Tibial nerve (tissue), 4 donors: Measurements from ENCODE around the gene GGA1. TPM values are rescaled to one million over a fixed set of nuclear protein-coding genes. Genes with fewer than 3 reads are reported as not detected.

ENCODE experiments used
- DNase-seq, 2 donors: peaks; one replicate each; pipeline ENCODE4 v3.0.0-alpha.2; 2019; ENCODE audit warnings: low spot score in 2 of 2
- H3K27ac ChIP-seq, 4 donors: fragments of 200-600 bp; sonication (generic) in 3 of 4; one replicate each; pipeline ENCODE4 v1.5.1; 2017 to 2019; ENCODE audit warnings: mild to moderate bottlenecking in 1 of 4
- H3K27me3 ChIP-seq, 2 donors: fragments of 200-600 bp; sonication (generic) in 1 of 2; one replicate each; pipeline versions ENCODE4 v1.5.1 to v1.6.0; 2017 to 2019
- H3K36me3 ChIP-seq, 3 donors: fragments of 200-600 bp; sonication (generic); one replicate each; pipeline ENCODE4 v1.5.1; 2018 to 2019
- H3K4me1 ChIP-seq, 4 donors: fragments of 200-600 bp; sonication (generic) in 3 of 4; one replicate each; pipeline ENCODE4 v1.5.1; 2017 to 2019
- H3K4me3 ChIP-seq, 4 donors: fragments of 200-600 bp; sonication (generic) in 3 of 4; one replicate each; pipeline ENCODE4 v1.5.1; 2017 to 2019; ENCODE audit warnings: mild to moderate bottlenecking in 1 of 4, moderate library complexity in 1 of 4
- H3K9me3 ChIP-seq, 4 donors: fragments of 200-600 bp; sonication (generic) in 3 of 4; one replicate each; pipeline ENCODE4 v1.5.1; 2017 to 2019
- CTCF ChIP-seq, 5 experiments: fragments of 200-600 bp in 3 of 5; fragments of 450-650 bp in 2 of 5; sonication (generic) in 3 of 5; IDR thresholded peaks; one replicate each; pipeline ENCODE4 v1.5.1; 2016 to 2019; ENCODE audit warnings: antibody characterized with exemption in 5 of 5, mild to moderate bottlenecking in 3 of 5, moderate library complexity in 2 of 5
- EP300 ChIP-seq, 2 donors: sonication (generic); formaldehyde crosslinking; IDR thresholded peaks; one replicate each; pipeline ENCODE4 v1.6.1; 2017; ENCODE audit warnings: antibody characterized with exemption in 2 of 2, mild to moderate bottlenecking in 1 of 2
- POLR2A ChIP-seq, 2 donors: fragments of 450-650 bp; IDR thresholded peaks; one replicate each; pipeline ENCODE4 v1.6.1; 2017; ENCODE audit warnings: antibody characterized with exemption in 2 of 2, mild to moderate bottlenecking in 2 of 2, moderate library complexity in 2 of 2
- WGBS, 2 donors: methylation state at CpG; one replicate each; pipeline ENCODE4 v1.1.5; 2018; 5-methylcytosine and 5-hydroxymethylcytosine counted together
- total RNA-seq, 4 donors: library from RNA; depleted of rRNA; stranded (reverse); fragments of >200 nt; gene quantifications; one replicate each; pipeline ENCODE4 v1.1.0, GENCODE V29; 2016

Gene GGA1
- total RNA-seq, 4 donors from 2014 or later, result 66.3 to 99.0 (median 77.2) TPM

GRCh38 chr22:37664249-37665101 is 55.8 kb downstream of the GGA1 start:
- Histone ChIP-seq H3K4me1 (peaks cover 0 to 77% (median 22%) of the 10 kb centered on the region in 4 donors), H3K27ac (peak overlapping the region; percentile 51 to 90 (median 78)), H3K9me3 (no peaks in the 10 kb centered on the region), H3K4me3 (no peak overlapping the region), H3K27me3 (no peaks in the 10 kb centered on the region), H3K36me3 (peaks cover 0 to 18% (median 0%) of the 10 kb centered on the region in 3 donors)
- TF ChIP-seq EP300 (IDR thresholded peaks at IDR 0.05) (peak in 1 of 2 donors; percentile 71), CTCF (IDR thresholded peaks at IDR 0.05) (no peak), POLR2A (IDR thresholded peaks at IDR 0.05) (no peak)
- WGBS, 2 donors, result 26 to 56% methylated on average over 16 of the region's 16 CpGs
- peak in 1 of 2 donors; percentile 38 for DNase-seq

- H3K4me3 ChIP-seq, result no peak overlapping the region
- H3K27me3 ChIP-seq, result no peaks in the 10 kb centered on the region
- peaks cover 0 to 66% (median 12%) of the 10 kb centered on the region in 4 donors for H3K4me1 ChIP-seq
- H3K36me3 ChIP-seq, result peaks cover 0 to 18% (median 0%) of the 10 kb centered on the region in 3 donors
- H3K27ac ChIP-seq, result peak overlapping the region; percentile 51 to 90 (median 70)
- WGBS, 2 donors, result 61 to 80% methylated on average over 13 to 22 of the region's 24 CpGs
- TF ChIP-seq CTCF (IDR thresholded peaks at IDR 0.05), result no peak
- TF ChIP-seq EP300 (IDR thresholded peaks at IDR 0.05), result no peak
- no peak for TF ChIP-seq POLR2A (IDR thresholded peaks at IDR 0.05)
- no peaks in the 10 kb centered on the region for H3K9me3 ChIP-seq
- no peak for DNase-seq
Measured at GRCh38 chr22:37665487-37665886, 56.9 kb downstream of the GGA1 start.

- Histone ChIP-seq H3K27ac (no peak overlapping the region), H3K36me3 (peaks cover 0 to 18% (median 0%) of the 10 kb centered on the region in 3 donors), H3K27me3 (no peaks in the 10 kb centered on the region), H3K4me3 (no peak overlapping the region), H3K9me3 (no peaks in the 10 kb centered on the region), H3K4me1 (peaks cover 7 to 72% (median 22%) of the 10 kb centered on the region in 4 donors)
- no peak for TF ChIP-seq EP300 (IDR thresholded peaks at IDR 0.05)
- TF ChIP-seq CTCF (IDR thresholded peaks at IDR 0.05), result no peak
- TF ChIP-seq POLR2A (IDR thresholded peaks at IDR 0.05), result no peak
- DNase-seq, result no peak
- WGBS, 2 donors, result 39 to 52% methylated on average over 6 of the region's 6 CpGs
Measured at GRCh38 chr22:37669586-37669985, 61.0 kb downstream of the GGA1 start.

- Histone ChIP-seq H3K27ac (peak overlapping the region; percentile 80 to 97 (median 93)), H3K4me3 (no peak overlapping the region), H3K36me3 (peaks cover 0 to 3% (median 0%) of the 10 kb centered on the region in 3 donors), H3K9me3 (no peaks in the 10 kb centered on the region), H3K27me3 (no peaks in the 10 kb centered on the region), H3K4me1 (peaks cover 7 to 69% (median 31%) of the 10 kb centered on the region in 4 donors)
- no peak for TF ChIP-seq POLR2A (IDR thresholded peaks at IDR 0.05)
- TF ChIP-seq EP300 (IDR thresholded peaks at IDR 0.05), result no peak
- TF ChIP-seq CTCF (IDR thresholded peaks at IDR 0.05), result no peak
- no peak for DNase-seq
- 71 to 74% methylated on average over 15 of the region's 15 CpGs for WGBS, 2 donors
Measured at GRCh38 chr22:37672206-37672919, 63.7 kb downstream of the GGA1 start.
